ENCODE measurements around the gene ZNF385B.

GRCh38 chr2:179764710-179765109, 96.7 kb downstream of the ZNF385B start:
- TF ChIP-seq EP300 (IDR thresholded peaks at IDR 0.05): no peak
- TF ChIP-seq, protein P1, sequence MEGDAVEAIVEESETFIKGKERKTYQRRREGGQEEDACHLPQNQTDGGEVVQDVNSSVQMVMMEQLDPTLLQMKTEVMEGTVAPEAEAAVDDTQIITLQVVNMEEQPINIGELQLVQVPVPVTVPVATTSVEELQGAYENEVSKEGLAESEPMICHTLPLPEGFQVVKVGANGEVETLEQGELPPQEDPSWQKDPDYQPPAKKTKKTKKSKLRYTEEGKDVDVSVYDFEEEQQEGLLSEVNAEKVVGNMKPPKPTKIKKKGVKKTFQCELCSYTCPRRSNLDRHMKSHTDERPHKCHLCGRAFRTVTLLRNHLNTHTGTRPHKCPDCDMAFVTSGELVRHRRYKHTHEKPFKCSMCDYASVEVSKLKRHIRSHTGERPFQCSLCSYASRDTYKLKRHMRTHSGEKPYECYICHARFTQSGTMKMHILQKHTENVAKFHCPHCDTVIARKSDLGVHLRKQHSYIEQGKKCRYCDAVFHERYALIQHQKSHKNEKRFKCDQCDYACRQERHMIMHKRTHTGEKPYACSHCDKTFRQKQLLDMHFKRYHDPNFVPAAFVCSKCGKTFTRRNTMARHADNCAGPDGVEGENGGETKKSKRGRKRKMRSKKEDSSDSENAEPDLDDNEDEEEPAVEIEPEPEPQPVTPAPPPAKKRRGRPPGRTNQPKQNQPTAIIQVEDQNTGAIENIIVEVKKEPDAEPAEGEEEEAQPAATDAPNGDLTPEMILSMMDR (IDR thresholded peaks at IDR 0.05): no peak
- no peak for TF ChIP-seq POLR2A (IDR thresholded peaks at IDR 0.05)

Data from stomach (tissue), 4 donors.